Measurements from ENCODE around the gene MPND.
A peak's percentile ranks its signal among the peaks of the same experiment; 100 is the strongest.
"Not testable (repeated sequence)": the region's sequence is repeated elsewhere in the genome, so short reads cannot be mapped to it uniquely, and the experiment has no call there.

The MPND gene

DNA sequence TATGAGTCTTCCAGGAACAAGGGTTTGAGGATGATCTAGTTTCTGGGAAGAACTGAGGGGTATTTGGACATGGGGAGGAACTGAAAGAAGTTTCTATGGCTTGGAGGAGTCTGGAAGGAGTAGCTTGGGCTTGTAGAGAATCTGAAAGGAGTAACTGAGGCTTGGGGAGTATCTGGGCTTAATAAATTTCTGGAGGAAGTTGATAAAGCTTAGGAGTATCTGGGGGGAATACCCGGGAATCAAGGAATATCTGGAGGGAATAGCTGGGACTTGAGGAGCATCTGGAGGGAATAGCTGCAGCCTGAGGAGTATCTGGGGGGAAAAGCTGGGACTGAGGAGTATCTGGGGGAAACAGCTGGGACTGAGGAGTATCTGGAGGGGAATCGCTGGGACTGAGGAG lies 22.9 kb upstream of the MPND start:
- no peak for DNase-seq

GRCh38 chr19:4322942-4323665 lies 20.3 kb upstream of the MPND start:
- no peak for DNase-seq

- no peak for DNase-seq
These were observed 19.7 kb upstream of the MPND start for GRCh38 chr19:4323692-4324091.

GRCh38 chr19:4324228-4324627 lies 19.1 kb upstream of the MPND start:
- DNase-seq: no peak

DNA sequence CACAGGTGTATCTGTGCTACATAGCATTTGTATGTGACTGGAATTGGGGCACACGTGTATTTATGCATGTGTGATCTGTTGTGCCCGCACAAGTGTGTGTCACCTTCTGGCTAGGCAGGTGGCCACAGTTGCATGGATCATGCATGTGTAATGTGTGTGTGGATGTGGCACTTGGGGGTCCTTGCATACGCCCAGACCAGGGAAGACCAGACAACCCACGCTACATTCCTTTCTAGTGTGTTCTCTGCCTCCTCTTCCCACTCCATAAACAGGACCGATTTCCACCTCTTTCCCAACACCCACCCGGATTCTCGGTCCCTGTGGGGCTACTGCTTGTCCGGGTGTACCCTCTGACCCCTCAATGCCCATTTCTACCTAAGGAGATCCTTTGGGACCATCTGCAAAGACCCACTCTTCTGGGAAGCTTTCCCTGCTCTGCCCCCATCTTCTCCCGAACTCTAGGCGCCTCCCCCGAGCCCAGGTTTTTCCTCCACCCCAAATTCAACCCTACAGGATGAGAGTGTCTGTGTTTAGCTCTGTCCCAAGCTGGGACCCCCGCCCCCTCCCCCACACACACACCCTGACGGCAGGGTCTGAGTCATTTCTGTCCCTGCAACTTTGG lies 17.0 kb upstream of the MPND start:
- DNase-seq: no peak

GRCh38 chr19:4326837-4327251 lies 16.5 kb upstream of the MPND start:
- no peak for DNase-seq

DNA sequence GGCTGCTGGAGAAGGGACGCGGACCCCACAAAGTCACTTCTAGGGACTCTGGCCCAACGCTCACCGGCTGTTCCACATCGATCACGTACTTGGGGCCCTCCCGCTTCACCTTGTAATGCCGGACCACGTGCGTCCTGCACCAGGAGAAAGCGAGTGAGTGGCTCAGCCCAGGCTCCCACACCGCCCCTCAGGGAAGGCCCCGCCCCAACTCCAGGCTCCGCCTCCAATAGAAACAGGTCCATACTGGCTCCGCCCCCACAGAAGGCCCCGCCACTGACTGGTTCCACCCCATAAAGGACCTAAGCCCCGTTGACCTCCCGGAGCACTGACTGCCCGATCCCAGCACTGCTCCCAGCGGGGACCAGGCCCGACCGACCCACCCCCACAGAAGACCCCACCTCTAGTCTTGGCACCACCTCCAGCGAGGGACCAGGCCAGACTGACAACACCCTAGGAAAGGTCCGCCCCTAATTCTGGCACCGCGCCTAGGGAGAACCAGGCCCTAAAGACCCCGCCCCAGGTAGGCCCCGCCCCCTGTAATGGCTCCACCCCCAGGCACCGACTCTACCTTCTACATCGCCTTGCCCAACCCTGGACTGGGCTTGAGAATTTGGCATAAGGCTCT lies 16.0 kb upstream of the MPND start:
- peak; percentile 60 for DNase-seq

DNA sequence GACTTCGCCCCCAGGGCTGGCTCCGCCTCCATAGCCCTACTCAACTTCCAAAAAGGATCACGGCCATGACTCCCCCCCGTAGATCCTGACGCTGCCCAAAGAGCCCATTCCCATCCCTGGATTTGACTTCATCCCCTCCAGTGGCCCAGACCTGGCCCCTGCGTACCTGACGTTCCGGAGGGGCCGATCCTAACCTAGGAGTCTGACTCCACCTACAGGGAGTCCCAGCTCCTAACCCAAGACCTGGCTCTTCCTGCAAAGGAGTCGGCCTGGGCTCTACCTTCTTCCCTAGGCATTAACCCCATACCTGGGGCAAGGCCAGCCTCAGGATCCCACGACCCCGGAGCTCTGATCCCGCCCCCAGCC lies 15.5 kb upstream of the MPND start:
- no peak for DNase-seq

- peak; percentile 98 for DNase-seq
These were observed 14.9 kb upstream of the MPND start for GRCh38 chr19:4328243-4328990.

GRCh38 chr19:4328991-4329681 lies 14.2 kb upstream of the MPND start:
- peak; percentile 24 for DNase-seq

GRCh38 chr19:4329858-4330257 lies 13.5 kb upstream of the MPND start:
- DNase-seq: no peak

DNA sequence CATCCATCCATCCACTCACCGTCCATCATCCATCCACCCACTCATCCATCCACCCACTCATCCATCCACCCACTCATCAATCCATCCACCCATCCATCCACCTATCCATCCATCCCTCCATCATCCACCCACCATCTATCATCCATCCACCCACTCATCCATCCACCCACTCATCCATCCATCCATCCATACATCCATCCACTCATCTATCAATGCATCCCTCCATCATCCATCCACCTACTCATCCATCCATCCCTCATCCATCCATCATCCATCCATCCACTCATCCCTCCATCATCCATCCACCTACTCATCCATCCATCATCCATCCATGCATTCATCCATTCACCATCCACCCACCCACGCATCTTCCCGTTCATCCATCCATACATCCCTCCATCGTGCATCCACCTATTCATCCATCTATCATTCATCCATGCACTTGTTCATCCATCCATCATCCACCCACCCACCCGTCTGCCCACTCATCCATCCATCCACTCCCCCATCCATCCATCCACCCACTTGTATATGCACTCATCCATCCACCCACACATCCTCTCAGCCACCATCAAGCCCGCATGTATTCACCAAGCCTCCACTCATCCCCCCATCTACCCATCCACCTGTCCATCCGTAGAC lies 8.3 kb upstream of the MPND start:
- DNase-seq: no peak

- DNase-seq: no peak
These were observed 5.4 kb upstream of the MPND start for GRCh38 chr19:4337906-4338440.

- DNase-seq: no peak
These were observed 4.7 kb upstream of the MPND start, which contains the start of gene STAP2 for GRCh38 chr19:4338441-4339355. Gene STAP2, minus strand, starts transcription at chr19:4338827. Its CDS starts 74 bp downstream, at chr19:4338753.

GRCh38 chr19:4342314-4342614 lies 1.1 kb upstream of the MPND start:
- no peak for DNase-seq

- DNase-seq: peak; percentile 85
These were observed 570 bp upstream of the MPND start for GRCh38 chr19:4342615-4343369.

GRCh38 chr19:4345342-4346019 lies 2.1 kb downstream of the MPND start:
- DNase-seq: no peak

GRCh38 chr19:4346020-4346383 lies 2.6 kb downstream of the MPND start:
- DNase-seq: no peak

GRCh38 chr19:4347521-4347920 lies 4.2 kb downstream of the MPND start:
- DNase-seq: no peak

- not testable (repeated sequence) for DNase-seq
These were observed 5.9 kb downstream of the MPND start for GRCh38 chr19:4349225-4349624.
